ENCODE results near the gene CNTN5.

Gene CNTN5

GRCh38 chr11:99683933-99684332 lies 663.2 kb downstream of the CNTN5 start:
- no peak for TF ChIP-seq ZNF8 (CRISPR knock-in tag; IDR thresholded peaks at IDR 0.05)
- no peak for TF ChIP-seq TOX (CRISPR knock-in tag; IDR thresholded peaks at IDR 0.05; ENCODE audit: borderline replicate concordance)
- TF ChIP-seq BACH2 (CRISPR knock-in tag; IDR thresholded peaks at IDR 0.05; ENCODE audit: borderline replicate concordance): no peak
- TF ChIP-seq, protein P1, sequence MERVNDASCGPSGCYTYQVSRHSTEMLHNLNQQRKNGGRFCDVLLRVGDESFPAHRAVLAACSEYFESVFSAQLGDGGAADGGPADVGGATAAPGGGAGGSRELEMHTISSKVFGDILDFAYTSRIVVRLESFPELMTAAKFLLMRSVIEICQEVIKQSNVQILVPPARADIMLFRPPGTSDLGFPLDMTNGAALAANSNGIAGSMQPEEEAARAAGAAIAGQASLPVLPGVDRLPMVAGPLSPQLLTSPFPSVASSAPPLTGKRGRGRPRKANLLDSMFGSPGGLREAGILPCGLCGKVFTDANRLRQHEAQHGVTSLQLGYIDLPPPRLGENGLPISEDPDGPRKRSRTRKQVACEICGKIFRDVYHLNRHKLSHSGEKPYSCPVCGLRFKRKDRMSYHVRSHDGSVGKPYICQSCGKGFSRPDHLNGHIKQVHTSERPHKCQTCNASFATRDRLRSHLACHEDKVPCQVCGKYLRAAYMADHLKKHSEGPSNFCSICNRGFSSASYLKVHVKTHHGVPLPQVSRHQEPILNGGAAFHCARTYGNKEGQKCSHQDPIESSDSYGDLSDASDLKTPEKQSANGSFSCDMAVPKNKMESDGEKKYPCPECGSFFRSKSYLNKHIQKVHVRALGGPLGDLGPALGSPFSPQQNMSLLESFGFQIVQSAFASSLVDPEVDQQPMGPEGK (CRISPR knock-in tag; IDR thresholded peaks at IDR 0.05; ENCODE audit: borderline replicate concordance): no peak
- TF ChIP-seq CSDC2 (CRISPR knock-in tag; IDR thresholded peaks at IDR 0.05): no peak
- TF ChIP-seq CSRNP3 (CRISPR knock-in tag; IDR thresholded peaks at IDR 0.05): no peak
- no peak for TF ChIP-seq SNAI2 (CRISPR knock-in tag; IDR thresholded peaks at IDR 0.05)
- TF ChIP-seq OSR1 (CRISPR knock-in tag; IDR thresholded peaks at IDR 0.05): no peak
- no peak for ATAC-seq

GRCh38 chr11:99686838-99687237 lies 666.1 kb downstream of the CNTN5 start:
- no peak for ATAC-seq
- no peak for TF ChIP-seq ESRRG (CRISPR knock-in tag; IDR thresholded peaks at IDR 0.05)

DNA sequence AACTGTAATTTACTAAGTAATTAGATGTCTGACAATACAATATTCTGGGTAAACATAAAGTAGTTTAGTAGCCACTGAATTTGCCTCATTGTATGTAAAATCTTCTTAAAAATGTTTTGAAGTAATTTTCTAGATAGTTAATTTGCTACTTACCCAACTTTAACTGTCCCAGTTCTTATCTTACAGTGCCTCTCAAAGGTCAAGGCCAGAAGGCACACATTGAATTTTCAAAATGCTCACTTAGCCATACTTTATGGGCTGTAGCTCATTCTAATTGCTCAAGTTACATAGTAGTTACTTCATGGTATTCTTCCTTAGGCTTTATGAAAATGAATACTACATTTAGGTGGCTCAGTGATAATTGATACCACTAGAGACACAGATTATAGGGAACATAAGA lies 666.6 kb downstream of the CNTN5 start:
- no peak for ATAC-seq
- TF ChIP-seq ISL1 (CRISPR knock-in tag; IDR thresholded peaks at IDR 0.05) (no peak), SNAI2 (CRISPR knock-in tag; IDR thresholded peaks at IDR 0.05) (no peak), GLIS3 (CRISPR knock-in tag; IDR thresholded peaks at IDR 0.05) (no peak), ZNF70 (CRISPR knock-in tag; IDR thresholded peaks at IDR 0.05) (no peak), BACH2 (CRISPR knock-in tag; IDR thresholded peaks at IDR 0.05; ENCODE audit: borderline replicate concordance) (no peak), RARB (CRISPR knock-in tag; IDR thresholded peaks at IDR 0.05) (no peak), CSRNP3 (CRISPR knock-in tag; IDR thresholded peaks at IDR 0.05) (no peak), ZNF565 (CRISPR knock-in tag; conservative IDR thresholded peaks at IDR 0.05; ENCODE audit: low read depth) (no peak)
- TF ChIP-seq, protein P1 (CRISPR knock-in tag; IDR thresholded peaks at IDR 0.05; ENCODE audit: borderline replicate concordance): no peak

DNA sequence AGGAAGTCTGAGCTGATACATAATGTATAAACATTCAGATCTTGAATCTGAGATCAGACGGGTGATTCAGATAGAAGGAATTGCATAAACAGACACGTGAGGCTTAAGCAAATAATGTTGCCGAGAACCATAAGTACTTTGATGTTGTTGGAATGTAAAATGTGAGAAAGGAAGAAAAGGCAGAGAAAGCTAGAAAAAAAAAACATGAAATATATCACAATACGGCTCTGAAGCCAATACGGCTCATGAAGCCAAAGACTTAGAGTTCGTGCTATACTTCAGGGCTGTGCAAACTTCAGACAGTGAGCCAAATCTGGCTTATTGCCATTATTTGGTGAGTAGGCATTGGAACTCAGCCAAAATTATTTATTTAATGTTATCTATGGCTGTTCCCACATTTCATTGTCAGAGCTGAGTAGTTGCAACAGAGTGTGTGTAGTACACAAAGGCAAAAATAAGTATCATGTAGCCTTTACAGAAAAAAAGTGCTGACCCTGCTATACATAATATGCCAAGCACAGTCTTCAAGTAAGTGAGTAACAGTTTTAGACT lies 673.3 kb downstream of the CNTN5 start:
- ATAC-seq: no peak
- TF ChIP-seq BACH2 (CRISPR knock-in tag; IDR thresholded peaks at IDR 0.05; ENCODE audit: borderline replicate concordance) (no peak), TCF4 (CRISPR knock-in tag; IDR thresholded peaks at IDR 0.05; ENCODE audit: borderline replicate concordance) (no peak), ESRRG (CRISPR knock-in tag; IDR thresholded peaks at IDR 0.05) (no peak), ARNTL (CRISPR knock-in tag; IDR thresholded peaks at IDR 0.05; ENCODE audit: borderline replicate concordance, low read depth) (no peak), CSDC2 (CRISPR knock-in tag; IDR thresholded peaks at IDR 0.05) (no peak), ZFP30 (CRISPR knock-in tag; IDR thresholded peaks at IDR 0.05) (no peak), ISL1 (CRISPR knock-in tag; IDR thresholded peaks at IDR 0.05) (no peak), SNAI2 (CRISPR knock-in tag; IDR thresholded peaks at IDR 0.05) (no peak)
- TF ChIP-seq, protein P2, sequence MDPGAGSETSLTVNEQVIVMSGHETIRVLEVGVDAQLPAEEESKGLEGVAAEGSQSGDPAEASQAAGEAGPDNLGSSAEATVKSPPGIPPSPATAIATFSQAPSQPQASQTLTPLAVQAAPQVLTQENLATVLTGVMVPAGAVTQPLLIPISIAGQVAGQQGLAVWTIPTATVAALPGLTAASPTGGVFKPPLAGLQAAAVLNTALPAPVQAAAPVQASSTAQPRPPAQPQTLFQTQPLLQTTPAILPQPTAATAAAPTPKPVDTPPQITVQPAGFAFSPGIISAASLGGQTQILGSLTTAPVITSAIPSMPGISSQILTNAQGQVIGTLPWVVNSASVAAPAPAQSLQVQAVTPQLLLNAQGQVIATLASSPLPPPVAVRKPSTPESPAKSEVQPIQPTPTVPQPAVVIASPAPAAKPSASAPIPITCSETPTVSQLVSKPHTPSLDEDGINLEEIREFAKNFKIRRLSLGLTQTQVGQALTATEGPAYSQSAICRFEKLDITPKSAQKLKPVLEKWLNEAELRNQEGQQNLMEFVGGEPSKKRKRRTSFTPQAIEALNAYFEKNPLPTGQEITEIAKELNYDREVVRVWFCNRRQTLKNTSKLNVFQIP (CRISPR knock-in tag; IDR thresholded peaks at IDR 0.05; ENCODE audit: borderline replicate concordance, low read depth): no peak
- TF ChIP-seq, protein P1 (CRISPR knock-in tag; IDR thresholded peaks at IDR 0.05; ENCODE audit: borderline replicate concordance): no peak

Measured in SK-N-SH treated with all-trans-retinoic acid at 6 μM for 48 hours (cell line).